ENCODE results near the gene SLC6A8.

Gene SLC6A8

DNA sequence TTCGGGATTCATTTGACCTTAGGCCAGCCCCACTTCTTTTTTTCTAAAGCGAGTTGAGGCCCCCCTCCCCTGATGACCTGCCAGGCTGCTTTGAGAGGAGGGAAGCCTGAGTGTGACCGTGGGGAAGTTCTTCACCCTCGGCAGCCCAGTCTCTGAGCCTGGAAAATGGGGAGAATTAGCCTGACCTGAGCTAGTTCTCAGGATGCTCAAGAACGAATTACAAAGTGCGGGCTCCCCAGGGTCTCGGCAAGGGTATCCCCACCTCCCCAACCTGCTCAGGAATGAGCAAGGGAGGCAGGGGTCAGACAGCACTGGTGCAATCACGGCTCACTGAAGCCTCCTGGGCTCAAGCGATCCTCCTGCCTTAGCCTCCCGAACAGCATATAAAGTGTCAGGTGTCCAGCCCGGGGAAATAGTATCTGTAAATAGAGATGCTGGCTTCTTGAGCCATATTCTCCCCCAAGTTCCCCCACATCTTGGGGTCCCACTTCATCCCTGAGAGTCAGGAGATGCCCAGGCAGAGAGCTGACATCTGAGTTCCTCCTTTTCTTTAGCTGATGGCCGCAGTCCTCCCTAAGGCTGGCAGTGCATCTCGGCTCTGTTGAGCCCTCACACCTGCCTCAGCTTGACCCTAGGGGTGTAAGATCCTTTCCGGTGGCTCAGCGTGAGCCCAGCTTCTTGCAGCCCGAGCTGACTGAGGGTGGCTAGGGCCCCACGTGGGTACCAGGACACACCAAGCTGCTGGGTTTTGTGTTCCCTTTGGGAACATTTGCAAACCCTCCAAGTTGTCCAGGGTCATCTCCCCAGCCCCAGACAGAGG lies 39.2 kb upstream of the SLC6A8 start:
- no peak for DNase-seq

GRCh38 chrX:153649178-153649914 lies 38.4 kb upstream of the SLC6A8 start:
- DNase-seq = no peak

DNA sequence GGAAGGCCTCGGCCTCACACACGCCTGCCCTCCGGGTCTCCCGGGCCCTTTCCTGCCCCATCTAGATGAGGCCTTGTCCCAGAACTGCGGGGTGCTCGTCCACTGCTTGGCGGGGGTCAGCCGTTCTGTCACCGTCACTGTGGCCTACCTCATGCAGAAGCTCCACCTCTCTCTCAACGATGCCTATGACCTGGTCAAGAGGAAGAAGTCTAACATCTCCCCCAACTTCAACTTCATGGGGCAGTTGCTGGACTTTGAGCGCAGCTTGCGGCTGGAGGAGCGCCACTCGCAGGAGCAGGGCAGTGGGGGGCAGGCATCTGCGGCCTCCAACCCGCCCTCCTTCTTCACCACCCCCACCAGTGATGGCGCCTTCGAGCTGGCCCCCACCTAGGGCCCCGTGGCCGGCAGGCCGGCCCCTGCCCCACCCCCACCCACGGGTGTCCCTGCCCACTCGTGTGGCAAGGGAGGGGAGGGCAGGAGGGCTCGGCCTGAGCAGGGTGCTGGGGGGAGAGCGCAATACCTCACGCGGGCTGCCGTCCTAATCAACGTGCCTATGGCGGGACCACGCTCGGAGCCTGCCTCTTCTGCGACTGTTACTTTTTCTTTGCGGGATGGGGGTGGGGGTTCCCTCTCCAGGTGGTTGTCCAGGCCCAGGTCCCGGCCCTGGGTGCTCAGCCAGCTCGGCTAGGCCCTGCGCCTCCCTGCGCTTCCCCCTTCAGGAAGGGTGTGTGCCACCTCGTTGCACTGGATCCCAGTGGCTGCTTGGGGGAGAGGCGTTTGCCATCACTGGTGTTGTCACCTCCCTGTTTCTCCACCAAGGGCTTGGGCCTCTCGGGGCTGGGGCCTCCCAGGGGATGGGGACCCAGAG lies 37.6 kb upstream of the SLC6A8 start:
- no peak for DNase-seq

DNA sequence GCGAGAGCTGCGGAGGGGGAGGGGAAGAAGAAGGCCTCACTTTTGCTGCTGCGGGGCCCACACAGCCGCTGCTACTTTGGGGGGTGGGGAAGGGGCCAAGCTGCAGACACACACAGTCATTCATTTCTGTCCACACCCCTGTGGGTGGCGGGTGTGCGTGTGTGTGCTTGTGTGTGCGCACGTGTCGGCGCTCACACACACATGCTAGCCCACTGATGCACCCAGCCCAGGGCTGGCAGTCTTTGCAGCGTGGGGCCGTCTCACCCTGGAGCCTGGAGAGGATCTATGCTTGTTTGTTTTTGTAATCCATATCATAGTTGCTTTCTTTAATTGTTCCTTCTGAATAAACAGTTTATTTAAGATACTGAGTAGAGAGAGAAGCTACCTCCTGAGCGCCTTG lies 36.8 kb upstream of the SLC6A8 start:
- DNase-seq = no peak

- no peak for DNase-seq
Measured at GRCh38 chrX:153651540-153652079, 36.1 kb upstream of the SLC6A8 start.

- no peak for DNase-seq
Measured at GRCh38 chrX:153653556-153653955, 34.2 kb upstream of the SLC6A8 start.

DNA sequence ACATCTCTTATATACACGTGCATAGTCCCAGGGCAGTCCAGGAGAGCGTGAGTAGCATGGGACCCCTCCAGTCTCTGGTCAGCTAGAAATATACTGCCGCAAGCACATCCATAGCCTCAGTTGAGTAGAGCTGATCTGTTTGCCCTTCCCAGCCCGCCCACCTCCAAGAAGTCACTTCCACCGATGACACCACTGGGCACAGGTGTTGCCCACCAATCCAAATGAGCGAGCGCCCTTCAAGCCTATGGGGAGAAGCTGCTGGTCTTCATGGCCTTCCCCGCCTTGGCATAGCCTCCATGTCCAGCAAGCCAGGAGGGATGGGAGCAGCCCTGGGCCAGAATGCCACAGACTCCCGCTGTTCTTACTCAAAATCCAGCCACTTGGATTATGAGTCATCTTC lies 30.6 kb upstream of the SLC6A8 start:
- DNase-seq = no peak

DNA sequence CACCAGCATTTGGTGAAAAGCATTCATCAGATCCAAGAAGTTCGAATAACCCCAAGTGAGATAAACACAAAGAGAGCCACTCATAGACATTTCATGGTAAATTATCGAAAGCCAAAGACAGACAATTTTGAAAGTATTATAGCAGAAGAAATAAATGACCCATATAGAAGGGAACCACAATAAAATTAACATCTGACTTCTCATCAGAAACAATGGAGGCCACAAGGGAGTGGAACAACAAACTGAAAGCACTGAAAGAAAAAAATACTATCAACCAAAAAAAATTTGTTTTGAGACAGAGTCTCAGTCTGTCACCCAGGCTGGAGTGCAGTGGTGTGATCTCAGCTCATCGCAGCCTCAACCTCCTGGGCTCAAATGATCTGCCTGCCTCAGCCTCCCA lies 28.5 kb upstream of the SLC6A8 start:
- no peak for DNase-seq

- DNase-seq = no peak
Measured at GRCh38 chrX:153662266-153662665, 25.5 kb upstream of the SLC6A8 start.

- DNase-seq = no peak
Measured at GRCh38 chrX:153665726-153666306, 21.9 kb upstream of the SLC6A8 start.

GRCh38 chrX:153667281-153667955 lies 20.3 kb upstream of the SLC6A8 start:
- DNase-seq = no peak

DNA sequence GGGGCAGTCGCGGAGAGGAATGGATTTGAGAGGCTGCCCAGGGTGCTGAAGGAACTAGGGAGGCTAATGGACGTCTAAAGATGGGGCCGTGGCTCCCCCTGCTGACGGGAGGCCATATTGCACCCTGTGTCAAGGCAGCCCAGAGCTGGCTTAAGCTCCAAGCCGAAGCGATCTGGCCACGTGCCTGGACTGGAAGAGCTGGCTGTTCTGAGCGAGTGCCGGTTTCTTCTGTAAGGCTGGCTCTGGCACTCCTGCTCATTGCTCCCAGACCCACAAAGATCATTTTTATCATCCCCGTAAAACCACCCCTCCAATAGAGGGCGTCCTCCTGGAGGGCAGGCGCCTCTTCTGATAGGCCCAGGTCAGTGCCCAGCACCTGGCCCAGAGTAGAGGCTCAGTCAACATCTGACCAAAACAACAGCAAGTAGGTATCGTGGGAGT lies 19.8 kb upstream of the SLC6A8 start:
- peak; percentile 83 for DNase-seq

- no peak for DNase-seq
Measured at GRCh38 chrX:153668423-153669173, 19.1 kb upstream of the SLC6A8 start.

- peak; percentile 59 for DNase-seq
Measured at GRCh38 chrX:153669174-153669890, 18.4 kb upstream of the SLC6A8 start.

DNA sequence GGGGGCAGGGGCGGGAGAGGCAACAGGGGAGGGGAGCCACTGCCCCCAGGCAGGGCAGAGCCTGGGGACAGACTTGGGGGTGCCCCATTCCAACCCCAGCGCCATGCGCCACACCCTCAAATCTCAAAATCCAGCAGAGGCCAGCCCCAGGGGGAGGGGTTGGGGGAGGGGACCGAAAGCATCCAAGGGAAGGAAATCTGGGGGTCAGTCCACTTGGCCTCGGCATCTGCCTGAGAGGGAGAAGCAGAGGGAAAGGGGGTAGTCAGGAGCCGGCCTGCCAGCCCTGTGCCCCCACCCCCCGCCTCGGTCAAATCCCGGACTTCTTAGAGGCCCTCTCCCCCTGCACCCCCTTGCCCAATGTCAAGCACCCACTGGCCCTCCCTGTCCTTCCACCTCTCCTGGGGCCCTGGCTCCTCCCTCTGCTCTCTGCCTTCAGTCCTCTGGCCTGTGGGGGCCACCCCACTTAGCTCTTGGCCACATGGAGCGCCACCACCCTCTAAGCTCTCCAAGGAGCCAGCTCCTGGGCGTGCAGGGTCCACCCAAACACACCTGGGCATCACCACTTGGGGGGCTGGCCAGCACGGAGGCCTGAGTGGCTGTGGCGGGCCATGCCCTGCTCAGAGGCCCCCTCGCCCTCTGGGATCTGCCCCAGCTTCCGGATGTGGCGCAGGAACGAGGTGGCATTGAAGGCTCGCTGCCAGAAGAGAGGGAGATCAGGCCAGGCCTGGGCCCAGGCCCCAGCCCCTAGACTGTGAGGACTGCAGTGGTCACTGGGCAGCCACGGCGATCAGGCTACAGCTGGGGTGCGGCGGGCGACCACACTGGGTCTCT lies 17.6 kb upstream of the SLC6A8 start:
- DNase-seq = no peak

GRCh38 chrX:153670748-153671588 lies 16.8 kb upstream of the SLC6A8 start:
- DNase-seq = no peak

- DNase-seq = no peak
Measured at GRCh38 chrX:153671589-153672530, 15.9 kb upstream of the SLC6A8 start.
